Measurements from ENCODE around the gene DIAPH3. TPM values are rescaled to one million over a fixed set of nuclear protein-coding genes. Genes with fewer than 3 reads are reported as not detected.

DIAPH3 gene
- total RNA-seq, 1 donor from 2014 or later = 2.6 TPM

- TF ChIP-seq, protein P1, sequence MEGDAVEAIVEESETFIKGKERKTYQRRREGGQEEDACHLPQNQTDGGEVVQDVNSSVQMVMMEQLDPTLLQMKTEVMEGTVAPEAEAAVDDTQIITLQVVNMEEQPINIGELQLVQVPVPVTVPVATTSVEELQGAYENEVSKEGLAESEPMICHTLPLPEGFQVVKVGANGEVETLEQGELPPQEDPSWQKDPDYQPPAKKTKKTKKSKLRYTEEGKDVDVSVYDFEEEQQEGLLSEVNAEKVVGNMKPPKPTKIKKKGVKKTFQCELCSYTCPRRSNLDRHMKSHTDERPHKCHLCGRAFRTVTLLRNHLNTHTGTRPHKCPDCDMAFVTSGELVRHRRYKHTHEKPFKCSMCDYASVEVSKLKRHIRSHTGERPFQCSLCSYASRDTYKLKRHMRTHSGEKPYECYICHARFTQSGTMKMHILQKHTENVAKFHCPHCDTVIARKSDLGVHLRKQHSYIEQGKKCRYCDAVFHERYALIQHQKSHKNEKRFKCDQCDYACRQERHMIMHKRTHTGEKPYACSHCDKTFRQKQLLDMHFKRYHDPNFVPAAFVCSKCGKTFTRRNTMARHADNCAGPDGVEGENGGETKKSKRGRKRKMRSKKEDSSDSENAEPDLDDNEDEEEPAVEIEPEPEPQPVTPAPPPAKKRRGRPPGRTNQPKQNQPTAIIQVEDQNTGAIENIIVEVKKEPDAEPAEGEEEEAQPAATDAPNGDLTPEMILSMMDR (IDR thresholded peaks at IDR 0.05; ENCODE audit: partially characterized antibody, unreplicated experiment) = no peak
- peaks cover 2% of the 10 kb centered on the region for H3K4me1 Mint-ChIP-seq (ENCODE audit: low read depth, unreplicated experiment)
- H3K27me3 Mint-ChIP-seq (ENCODE audit: unreplicated experiment) = no peaks in the 10 kb centered on the region
- H3K36me3 Mint-ChIP-seq (ENCODE audit: unreplicated experiment) = no peaks in the 10 kb centered on the region
- H3K27ac Mint-ChIP-seq (ENCODE audit: unreplicated experiment) = no peak overlapping the region
- no peak overlapping the region for H3K4me3 Mint-ChIP-seq (ENCODE audit: unreplicated experiment)
- H3K9me3 Mint-ChIP-seq (ENCODE audit: unreplicated experiment) = no peaks in the 10 kb centered on the region
- DNase-seq = no peak
Measured at GRCh38 chr13:59672445-59672844, 491.3 kb downstream of the DIAPH3 start.

DNA sequence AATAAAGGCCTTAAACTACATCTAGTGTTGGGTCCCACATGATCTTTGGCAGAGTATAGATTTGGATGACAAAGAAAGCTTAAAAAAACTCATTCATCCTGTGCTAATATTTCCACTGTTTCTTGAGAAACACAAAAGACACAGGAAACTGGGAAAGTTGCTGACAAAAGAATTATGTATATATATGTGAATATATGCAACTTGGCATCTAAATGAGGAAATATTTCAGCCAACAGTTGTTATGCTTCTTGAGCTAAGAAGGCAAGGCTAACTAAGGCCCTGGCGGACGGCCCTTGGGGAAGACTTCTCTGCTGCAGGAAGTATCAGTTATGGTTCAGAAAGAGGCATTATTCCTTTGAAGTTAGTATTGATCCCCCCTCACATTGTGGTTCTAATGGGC is 491.8 kb downstream of the DIAPH3 start:
- Mint-ChIP-seq H3K36me3 (ENCODE audit: unreplicated experiment) (no peaks in the 10 kb centered on the region), H3K27me3 (ENCODE audit: unreplicated experiment) (no peaks in the 10 kb centered on the region), H3K4me1 (ENCODE audit: low read depth, unreplicated experiment) (peaks cover 4% of the 10 kb centered on the region), H3K27ac (ENCODE audit: unreplicated experiment) (no peak overlapping the region), H3K4me3 (ENCODE audit: unreplicated experiment) (no peak overlapping the region), H3K9me3 (ENCODE audit: unreplicated experiment) (no peaks in the 10 kb centered on the region)
- no peak for DNase-seq
- TF ChIP-seq, protein P1 (IDR thresholded peaks at IDR 0.05; ENCODE audit: partially characterized antibody, unreplicated experiment) = no peak

DNA sequence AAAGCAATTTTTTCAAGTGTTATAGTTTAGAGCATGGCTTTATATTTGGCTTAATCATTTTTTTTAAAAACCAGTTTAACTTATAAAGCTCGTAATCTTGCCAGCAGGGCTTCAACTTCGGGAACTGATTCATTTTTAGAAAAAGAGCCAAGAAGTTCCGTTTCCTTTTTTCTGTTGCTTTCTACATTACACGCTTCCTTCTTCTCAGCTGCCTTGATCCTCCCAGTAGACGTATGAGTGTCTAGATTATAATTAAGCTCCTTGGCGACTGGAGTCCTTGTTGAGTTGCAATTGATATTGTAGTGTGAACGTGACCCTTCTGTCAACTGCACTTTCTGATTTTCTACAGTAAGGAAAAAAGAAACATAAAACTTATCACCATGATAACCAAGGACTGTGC is 497.2 kb downstream of the DIAPH3 start:
- H3K27me3 Mint-ChIP-seq (ENCODE audit: unreplicated experiment) = no peaks in the 10 kb centered on the region
- no peaks in the 10 kb centered on the region for H3K36me3 Mint-ChIP-seq (ENCODE audit: unreplicated experiment)
- peak overlapping the region; percentile 20 for H3K27ac Mint-ChIP-seq (ENCODE audit: unreplicated experiment)
- H3K9me3 Mint-ChIP-seq (ENCODE audit: unreplicated experiment) = no peaks in the 10 kb centered on the region
- peaks cover 10% of the 10 kb centered on the region for H3K4me1 Mint-ChIP-seq (ENCODE audit: low read depth, unreplicated experiment)
- TF ChIP-seq, protein P1 (IDR thresholded peaks at IDR 0.05; ENCODE audit: partially characterized antibody, unreplicated experiment) = no peak
- H3K4me3 Mint-ChIP-seq (ENCODE audit: unreplicated experiment) = no peak overlapping the region
- no peak for DNase-seq

GRCh38 chr13:59665732-59666131 is 498.0 kb downstream of the DIAPH3 start:
- DNase-seq = no peak
- Mint-ChIP-seq H3K4me1 (ENCODE audit: low read depth, unreplicated experiment) (peaks cover 10% of the 10 kb centered on the region), H3K27ac (ENCODE audit: unreplicated experiment) (no peak overlapping the region), H3K27me3 (ENCODE audit: unreplicated experiment) (no peaks in the 10 kb centered on the region), H3K4me3 (ENCODE audit: unreplicated experiment) (no peak overlapping the region), H3K36me3 (ENCODE audit: unreplicated experiment) (no peaks in the 10 kb centered on the region), H3K9me3 (ENCODE audit: unreplicated experiment) (no peaks in the 10 kb centered on the region)
- TF ChIP-seq, protein P1 (IDR thresholded peaks at IDR 0.05; ENCODE audit: partially characterized antibody, unreplicated experiment) = no peak

GRCh38 chr13:59665184-59665583 is 498.5 kb downstream of the DIAPH3 start:
- TF ChIP-seq, protein P1 (IDR thresholded peaks at IDR 0.05; ENCODE audit: partially characterized antibody, unreplicated experiment) = no peak
- DNase-seq = no peak
- H3K27me3 Mint-ChIP-seq (ENCODE audit: unreplicated experiment) = no peaks in the 10 kb centered on the region

More at GRCh38 chr13:59665184-59665583, 498.5 kb downstream of the DIAPH3 start:
- no peaks in the 10 kb centered on the region for H3K9me3 Mint-ChIP-seq (ENCODE audit: unreplicated experiment)
- H3K27ac Mint-ChIP-seq (ENCODE audit: unreplicated experiment) = no peak overlapping the region
- peaks cover 10% of the 10 kb centered on the region for H3K4me1 Mint-ChIP-seq (ENCODE audit: low read depth, unreplicated experiment)
- no peaks in the 10 kb centered on the region for H3K36me3 Mint-ChIP-seq (ENCODE audit: unreplicated experiment)
- no peak overlapping the region for H3K4me3 Mint-ChIP-seq (ENCODE audit: unreplicated experiment)
